Heart left ventricle (tissue), 16 donors: ENCODE data around the gene PTPRD. TPM values are rescaled to one million over a fixed set of nuclear protein-coding genes. Genes with fewer than 3 reads are reported as not detected.

Experiments
- ATAC-seq, 4 donors: fragments of 200-7000 bp; cut with Tn5 transposase; one replicate each; pipeline ENCODE4 v1.9.1; 2020 to 2022; ENCODE audit warnings: moderate library complexity in 4 of 4, mild to moderate bottlenecking in 3 of 4, moderate number of reproducible peaks in 1 of 4
- DNase-seq, 5 donors: peaks; one replicate each; pipeline ENCODE4 v3.0.0-alpha.2; 2020
- H3K27ac ChIP-seq, 12 donors: fragments of 200-600 bp; sonication (generic) in 4 of 12; one replicate each; pipeline versions ENCODE4 v1.5.0 to v1.8.0; 2016 to 2022; ENCODE audit warnings: mild to moderate bottlenecking in 2 of 12
- H3K27me3 ChIP-seq, 9 donors: fragments of 200-600 bp; sonication (generic) in 2 of 9; one replicate each; pipeline versions ENCODE4 v1.5.1 to v1.8.0; 2016 to 2022; ENCODE audit warnings: mild to moderate bottlenecking in 3 of 9
- H3K36me3 ChIP-seq, 9 donors: fragments of 200-600 bp; sonication (generic) in 2 of 9; one replicate each; pipeline versions ENCODE4 v1.5.0 to v1.8.0; 2018 to 2022; ENCODE audit warnings: mild to moderate bottlenecking in 2 of 9
- H3K4me1 ChIP-seq, 12 donors: fragments of 200-600 bp; sonication (generic) in 4 of 12; one replicate each; pipeline versions ENCODE4 v1.5.0 to v1.8.0; 2016 to 2022; ENCODE audit warnings: mild to moderate bottlenecking in 3 of 12
- H3K4me3 ChIP-seq, 12 donors: fragments of 200-600 bp; sonication (generic) in 4 of 12; one replicate each; pipeline versions ENCODE4 v1.5.0 to v1.8.0; 2017 to 2022; ENCODE audit warnings: mild to moderate bottlenecking in 9 of 12, moderate library complexity in 4 of 12
- H3K9me3 ChIP-seq, 12 donors: fragments of 200-600 bp; sonication (generic) in 4 of 12; one replicate each; pipeline versions ENCODE4 v1.5.0 to v1.8.0; 2016 to 2022; ENCODE audit warnings: mild to moderate bottlenecking in 1 of 12
- POLR2A ChIP-seq, 2 donors: fragments of 450-650 bp; IDR thresholded peaks; one replicate each; pipeline ENCODE4 v1.6.1; 2017; ENCODE audit warnings: antibody characterized with exemption in 2 of 2, mild to moderate bottlenecking in 2 of 2, moderate library complexity in 2 of 2
- WGBS, 4 donors: extraction: QIAGEN DNeasy Blood & Tissue Kit in 2 of 4; methylation state at CpG; one replicate each; pipeline versions ENCODE4 v1.1.5 to v1.1.7; 2013 to 2018; 5-methylcytosine and 5-hydroxymethylcytosine counted together
- intact Hi-C, 10 donors: fragments of 100-400 bp; cut with DNase I; formaldehyde crosslinking; loops; one replicate each; pipeline versions ENCODE4 v1.11.1 to v1.14.2; 2022
- polyA plus RNA-seq, 2 donors: library from polyadenylated mRNA; stranded (reverse); fragments of 200-250 nt; gene quantifications; one replicate each; pipeline ENCODE4 v1.2.3, GENCODE V29; 2013
- total RNA-seq, 9 donors: library from RNA; depleted of rRNA in 2 of 9; stranded (reverse); fragments of >200 nt in 2 of 9; fragmentation: NEBNext Ultra II Directional in 3 of 9; extraction: Animal tissue kit (Norgen Biotek cat#: 25700) in 3 of 9; gene quantifications; one replicate each; pipeline versions ENCODE4 v1.1.0 to v1.2.4, GENCODE V29; 2016 to 2023
- TF ChIP-seq, protein P1 (sequence below), 12 donors: fragments of 200-600 bp; sonication (generic) in 4 of 12; IDR thresholded peaks; one replicate each; pipeline versions ENCODE4 v1.5.0 to v1.8.0; 2018 to 2022; ENCODE audit warnings: antibody characterized with exemption in 12 of 12, mild to moderate bottlenecking in 5 of 12
- donor health status: ischemic (EF 13 %, LVEDD 7.1; RV severe dilation, severe dysfunction).
- donor health status: healthy with polysubstance abuse.
- donor health status: DM: no; HTN: yes; CAD: no.
- donor health status: DM: no; HTN: no; CAD: no.
- donor health status: ischemic (EF 25% LVEDD 6.9; RV normal size, moderate dysfunction).
- donor health status: ischemic (EF 25% LVEDD 5.7; RV mildly dilated, moderate dysfunction).
- donor health status: healthy.
- donor health status: DM: yes; HTN: yes; CAD: no.
- donor health status: ischemic (EF 35%, LVEDD 5.7; RV mildly dilated, moderate dysfunction).
- donor health status: nonischemic (EF 11% LVEDD 7.7; RV severe dilation, severe dysfunction).
- donor health status: DM: yes; HTN: yes; CAD: no.
- donor health status: PGD.
- donor health status: ischemic (EF 29% LVEDD 5.4; RV normal size, mild dysfunction).
- donor health status: nonischemic (EF 23%, LVEDD 6.1; RV moderate dilation, normal function).

Gene PTPRD
- total and polyA plus RNA-seq, 11 donors = 1.4 to 25.3 (median 15.1) TPM

DNA sequence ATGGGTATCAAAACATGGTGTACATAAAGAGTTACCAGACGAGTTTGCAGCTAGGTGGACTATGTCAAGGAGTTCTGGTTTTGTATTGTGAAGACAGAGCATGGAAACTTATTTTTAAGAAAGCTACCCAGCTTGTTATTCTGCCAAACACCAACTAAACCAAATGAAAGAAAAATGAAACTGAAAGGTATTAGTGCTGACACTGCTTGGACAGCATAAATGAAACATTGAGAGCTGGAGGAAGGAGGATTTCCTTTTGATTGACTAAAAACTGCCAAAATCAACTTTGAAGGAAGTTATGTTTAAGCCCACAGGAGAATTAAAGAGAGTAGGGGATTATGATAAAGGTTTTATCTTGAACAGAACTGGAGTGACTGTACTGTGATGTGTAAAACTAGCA is 766.2 kb downstream of the PTPRD start:
- no peaks in the 10 kb centered on the region for H3K9me3 ChIP-seq
- ATAC-seq = no peak
- intact Hi-C loops = no loop called here
- TF ChIP-seq, protein P1, sequence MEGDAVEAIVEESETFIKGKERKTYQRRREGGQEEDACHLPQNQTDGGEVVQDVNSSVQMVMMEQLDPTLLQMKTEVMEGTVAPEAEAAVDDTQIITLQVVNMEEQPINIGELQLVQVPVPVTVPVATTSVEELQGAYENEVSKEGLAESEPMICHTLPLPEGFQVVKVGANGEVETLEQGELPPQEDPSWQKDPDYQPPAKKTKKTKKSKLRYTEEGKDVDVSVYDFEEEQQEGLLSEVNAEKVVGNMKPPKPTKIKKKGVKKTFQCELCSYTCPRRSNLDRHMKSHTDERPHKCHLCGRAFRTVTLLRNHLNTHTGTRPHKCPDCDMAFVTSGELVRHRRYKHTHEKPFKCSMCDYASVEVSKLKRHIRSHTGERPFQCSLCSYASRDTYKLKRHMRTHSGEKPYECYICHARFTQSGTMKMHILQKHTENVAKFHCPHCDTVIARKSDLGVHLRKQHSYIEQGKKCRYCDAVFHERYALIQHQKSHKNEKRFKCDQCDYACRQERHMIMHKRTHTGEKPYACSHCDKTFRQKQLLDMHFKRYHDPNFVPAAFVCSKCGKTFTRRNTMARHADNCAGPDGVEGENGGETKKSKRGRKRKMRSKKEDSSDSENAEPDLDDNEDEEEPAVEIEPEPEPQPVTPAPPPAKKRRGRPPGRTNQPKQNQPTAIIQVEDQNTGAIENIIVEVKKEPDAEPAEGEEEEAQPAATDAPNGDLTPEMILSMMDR (IDR thresholded peaks at IDR 0.05) = no peak
- no peak for TF ChIP-seq POLR2A (IDR thresholded peaks at IDR 0.05)
- no peak for DNase-seq
- H3K27me3 ChIP-seq = no peaks in the 10 kb centered on the region
- no peaks in the 10 kb centered on the region for H3K4me1 ChIP-seq
- WGBS, 4 donors = 33 to 47% (median 44%) methylated on average over 1 of the region's 1 CpG
- no peak overlapping the region for H3K4me3 ChIP-seq
- no peaks in the 10 kb centered on the region for H3K36me3 ChIP-seq
- H3K27ac ChIP-seq = no peak overlapping the region

DNA sequence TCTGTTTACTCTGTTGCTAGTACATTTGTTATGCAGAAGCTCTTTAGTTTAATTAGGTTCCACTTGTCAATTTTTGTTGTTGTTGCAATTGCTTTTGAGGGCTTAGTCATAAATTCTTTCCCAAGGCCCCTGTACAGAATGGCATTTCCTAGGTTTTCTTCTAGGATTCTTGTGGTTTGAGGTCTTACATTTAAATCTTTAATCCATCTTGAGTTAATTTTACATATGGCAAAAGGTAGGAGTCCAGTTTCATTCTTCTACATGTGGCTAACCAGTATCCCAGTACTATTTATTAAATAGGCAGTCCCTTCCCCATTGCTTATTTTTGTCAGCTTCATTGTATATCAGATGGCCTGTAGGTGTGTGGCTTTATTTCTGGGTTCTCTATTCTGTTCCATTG is 792.4 kb downstream of the PTPRD start:
- ATAC-seq (no peak), DNase-seq (no peak)
- Histone ChIP-seq H3K27me3 (no peaks in the 10 kb centered on the region), H3K36me3 (no peaks in the 10 kb centered on the region), H3K9me3 (peaks cover 0 to 19% (median 0%) of the 10 kb centered on the region in 12 donors), H3K4me3 (no peak overlapping the region), H3K27ac (no peak overlapping the region), H3K4me1 (no peaks in the 10 kb centered on the region)
- TF ChIP-seq POLR2A (IDR thresholded peaks at IDR 0.05) = no peak
- TF ChIP-seq, protein P1 (IDR thresholded peaks at IDR 0.05) = no peak
- intact Hi-C loops = no loop called here

GRCh38 chr9:9819886-9820285 is 792.9 kb downstream of the PTPRD start:
- ATAC-seq (no peak), DNase-seq (no peak)
- Histone ChIP-seq H3K27ac (no peak overlapping the region), H3K4me1 (no peaks in the 10 kb centered on the region), H3K9me3 (peaks cover 0 to 19% (median 0%) of the 10 kb centered on the region in 12 donors), H3K4me3 (no peak overlapping the region), H3K27me3 (no peaks in the 10 kb centered on the region), H3K36me3 (no peaks in the 10 kb centered on the region)
- WGBS, 4 donors = 92 to 95% (median 92%) methylated on average over 5 of the region's 5 CpGs
- intact Hi-C loops = no loop called here
- TF ChIP-seq, protein P1 (IDR thresholded peaks at IDR 0.05) = no peak
- TF ChIP-seq POLR2A (IDR thresholded peaks at IDR 0.05) = no peak

GRCh38 chr9:9817176-9817575 is 795.6 kb downstream of the PTPRD start:
- H3K27me3 ChIP-seq = no peaks in the 10 kb centered on the region
- no peak overlapping the region for H3K4me3 ChIP-seq
- H3K27ac ChIP-seq = no peak overlapping the region
- intact Hi-C loops = no loop called here
- H3K9me3 ChIP-seq = peaks cover 0 to 19% (median 0%) of the 10 kb centered on the region in 12 donors
- no peaks in the 10 kb centered on the region for H3K4me1 ChIP-seq
- no peak for TF ChIP-seq POLR2A (IDR thresholded peaks at IDR 0.05)
- TF ChIP-seq, protein P1 (IDR thresholded peaks at IDR 0.05) = no peak
- H3K36me3 ChIP-seq = no peaks in the 10 kb centered on the region
- ATAC-seq (no peak), DNase-seq (no peak)
- 1 to 36% (median 28%) methylated on average over 2 of the region's 2 CpGs for WGBS, 4 donors
